GM18870 (cell line): ENCODE data around the gene AGPAT1.
"Not testable (repeated sequence)": the region's sequence is repeated elsewhere in the genome, so short reads cannot be mapped to it uniquely, and the experiment has no call there.

Experiments
- ATAC-seq: cut with Tn5 transposase; IDR thresholded peaks from one replicate; pipeline ENCODE4 v1.9.1; 2021; ENCODE audit warnings: moderate library complexity; ENCODE audit not compliant: unreplicated experiment

Gene AGPAT1

GRCh38 chr6:32175711-32176475 is at the start of gene AGPAT1:
Gene AGPAT1 (minus strand): TSS chr6:32176084. CDS start chr6:32171496, 4,588 bp downstream.
- no peak for ATAC-seq

- ATAC-seq, result no peak
Measured at GRCh38 chr6:32224696-32225095, 48.8 kb upstream of the AGPAT1 start.

- ATAC-seq, result no peak
Measured at GRCh38 chr6:32223258-32224235, 47.7 kb upstream of the AGPAT1 start, which contains the start of gene NOTCH4. Gene NOTCH4 (minus strand): TSS chr6:32224067. CDS start chr6:32223928, 139 bp downstream.

- no peak for ATAC-seq
Measured at GRCh38 chr6:32222333-32223230, 46.7 kb upstream of the AGPAT1 start.

GRCh38 chr6:32220021-32220420 is 44.1 kb upstream of the AGPAT1 start:
- ATAC-seq, result no peak

GRCh38 chr6:32218167-32218566 is 42.3 kb upstream of the AGPAT1 start:
- ATAC-seq, result no peak

GRCh38 chr6:32216998-32217397 is 41.1 kb upstream of the AGPAT1 start:
- ATAC-seq, result no peak

- no peak for ATAC-seq
Measured at GRCh38 chr6:32216285-32216684, 40.4 kb upstream of the AGPAT1 start.

- no peak for ATAC-seq
Measured at GRCh38 chr6:32215617-32216016, 39.7 kb upstream of the AGPAT1 start.

- no peak for ATAC-seq
Measured at GRCh38 chr6:32214126-32214525, 38.2 kb upstream of the AGPAT1 start.

GRCh38 chr6:32213649-32214048 is 37.8 kb upstream of the AGPAT1 start:
- no peak for ATAC-seq

GRCh38 chr6:32212076-32212760 is 36.3 kb upstream of the AGPAT1 start:
- no peak for ATAC-seq

- not testable (repeated sequence) for ATAC-seq
Measured at GRCh38 chr6:32211432-32211831, 35.5 kb upstream of the AGPAT1 start.

GRCh38 chr6:32210191-32210601 is 34.3 kb upstream of the AGPAT1 start:
- ATAC-seq, result no peak

- ATAC-seq, result no peak
Measured at GRCh38 chr6:32208996-32209395, 33.1 kb upstream of the AGPAT1 start.

GRCh38 chr6:32204268-32204715 is 28.4 kb upstream of the AGPAT1 start:
- ATAC-seq, result no peak

GRCh38 chr6:32203426-32204267 is 27.8 kb upstream of the AGPAT1 start:
- ATAC-seq, result no peak

- ATAC-seq, result no peak
Measured at GRCh38 chr6:32202186-32202585, 26.3 kb upstream of the AGPAT1 start.
